WERI-Rb-1 (cell line): ENCODE data around the gene USPL1.
A peak's percentile ranks its signal among the peaks of the same experiment; 100 is the strongest.

Experiments
- DNase-seq: peaks from one replicate; pipeline ENCODE4 v3.0.0-alpha.2; 2020
- H3K27ac ChIP-seq: fragments of 250-450 bp; sonication (Bioruptor Pico); 2 replicates; pipeline ENCODE4 v1.5.1; 2020; ENCODE audit warnings: mild to moderate bottlenecking, moderate library complexity
- H3K27me3 ChIP-seq: fragments of 250-450 bp; sonication (Bioruptor Pico); 2 replicates; pipeline ENCODE4 v1.5.1; 2021; ENCODE audit warnings: mild to moderate bottlenecking, low read depth, moderate library complexity; ENCODE audit not compliant: insufficient read depth, severe bottlenecking
- H3K36me3 ChIP-seq: fragments of 250-450 bp; sonication (Bioruptor Pico); 2 replicates; pipeline ENCODE4 v1.5.1; 2020; ENCODE audit warnings: mild to moderate bottlenecking, moderate library complexity
- H3K4me3 ChIP-seq: 2 replicates; pipeline ENCODE4 v1.5.1; 2011; ENCODE audit warnings: low read depth, mild to moderate bottlenecking, control low read depth, low read length
- H3K9me3 ChIP-seq: fragments of 250-450 bp; sonication (Bioruptor Pico); 2 replicates; pipeline ENCODE4 v1.5.1; 2021; ENCODE audit warnings: mild to moderate bottlenecking, moderate library complexity; ENCODE audit not compliant: severe bottlenecking
- TF ChIP-seq, protein P1 (sequence below): IDR thresholded peaks from 2 replicates; pipeline ENCODE4 v1.5.1; 2011; ENCODE audit warnings: low read depth, mild to moderate bottlenecking, control low read depth, inconsistent platforms, low read length

Gene USPL1

GRCh38 chr13:30607908-30608307 lies 9.8 kb upstream of the USPL1 start:
- no peaks in the 10 kb centered on the region for H3K36me3 ChIP-seq
- no peak overlapping the region for H3K27ac ChIP-seq
- H3K9me3 ChIP-seq, result no peaks in the 10 kb centered on the region
- H3K27me3 ChIP-seq, result no peaks in the 10 kb centered on the region
- DNase-seq, result no peak
- TF ChIP-seq, protein P1, sequence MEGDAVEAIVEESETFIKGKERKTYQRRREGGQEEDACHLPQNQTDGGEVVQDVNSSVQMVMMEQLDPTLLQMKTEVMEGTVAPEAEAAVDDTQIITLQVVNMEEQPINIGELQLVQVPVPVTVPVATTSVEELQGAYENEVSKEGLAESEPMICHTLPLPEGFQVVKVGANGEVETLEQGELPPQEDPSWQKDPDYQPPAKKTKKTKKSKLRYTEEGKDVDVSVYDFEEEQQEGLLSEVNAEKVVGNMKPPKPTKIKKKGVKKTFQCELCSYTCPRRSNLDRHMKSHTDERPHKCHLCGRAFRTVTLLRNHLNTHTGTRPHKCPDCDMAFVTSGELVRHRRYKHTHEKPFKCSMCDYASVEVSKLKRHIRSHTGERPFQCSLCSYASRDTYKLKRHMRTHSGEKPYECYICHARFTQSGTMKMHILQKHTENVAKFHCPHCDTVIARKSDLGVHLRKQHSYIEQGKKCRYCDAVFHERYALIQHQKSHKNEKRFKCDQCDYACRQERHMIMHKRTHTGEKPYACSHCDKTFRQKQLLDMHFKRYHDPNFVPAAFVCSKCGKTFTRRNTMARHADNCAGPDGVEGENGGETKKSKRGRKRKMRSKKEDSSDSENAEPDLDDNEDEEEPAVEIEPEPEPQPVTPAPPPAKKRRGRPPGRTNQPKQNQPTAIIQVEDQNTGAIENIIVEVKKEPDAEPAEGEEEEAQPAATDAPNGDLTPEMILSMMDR, result no peak
- H3K4me3 ChIP-seq, result no peak overlapping the region

GRCh38 chr13:30608364-30608763 lies 9.4 kb upstream of the USPL1 start:
- H3K27me3 ChIP-seq, result no peaks in the 10 kb centered on the region
- TF ChIP-seq, protein P1, result no peak
- no peaks in the 10 kb centered on the region for H3K9me3 ChIP-seq
- no peak overlapping the region for H3K27ac ChIP-seq
- no peak overlapping the region for H3K4me3 ChIP-seq
- no peak for DNase-seq
- no peaks in the 10 kb centered on the region for H3K36me3 ChIP-seq

DNA sequence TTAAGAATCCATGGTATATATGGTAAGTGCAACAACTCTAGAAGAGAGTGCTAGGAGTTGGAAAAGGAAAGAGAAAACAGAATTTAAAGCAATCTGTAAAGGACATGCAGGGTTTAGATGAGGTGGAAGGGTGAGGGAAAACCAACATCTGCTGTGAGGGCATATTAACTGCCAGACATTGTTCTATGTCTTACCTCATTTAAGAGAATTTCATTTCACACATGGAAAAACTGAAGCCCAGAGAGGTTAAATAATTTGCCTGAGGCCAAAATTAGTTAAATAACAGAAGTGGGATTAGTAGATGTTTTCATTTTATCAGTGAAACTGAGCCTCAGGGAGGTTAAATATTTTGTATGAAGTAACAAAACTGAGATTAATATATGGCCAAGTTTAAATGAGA lies 7.4 kb upstream of the USPL1 start:
- TF ChIP-seq, protein P1, result no peak
- no peaks in the 10 kb centered on the region for H3K27me3 ChIP-seq
- H3K4me3 ChIP-seq, result no peak overlapping the region
- no peak for DNase-seq
- H3K36me3 ChIP-seq, result no peaks in the 10 kb centered on the region
- no peaks in the 10 kb centered on the region for H3K9me3 ChIP-seq
- H3K27ac ChIP-seq, result no peak overlapping the region

DNA sequence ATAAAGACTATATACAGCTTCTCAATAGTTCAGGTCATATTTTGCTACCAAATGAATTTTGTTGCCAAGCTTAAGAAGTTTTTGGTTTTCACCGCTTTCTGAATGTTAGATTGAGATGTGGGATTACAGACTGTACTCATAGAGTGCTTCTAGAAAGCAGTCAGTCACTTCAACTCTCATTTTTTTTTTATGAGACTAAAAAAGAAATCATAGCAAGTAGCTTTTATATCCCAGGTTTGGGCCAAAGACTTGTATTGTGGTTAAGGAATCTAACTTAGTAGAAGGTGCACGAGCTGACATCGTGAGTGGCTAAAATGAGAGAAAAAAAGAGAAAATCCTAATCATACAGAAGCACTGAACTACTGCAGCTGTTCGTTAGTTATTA lies 2.2 kb upstream of the USPL1 start:
- Histone ChIP-seq H3K27ac (no peak overlapping the region), H3K27me3 (no peaks in the 10 kb centered on the region), H3K36me3 (no peaks in the 10 kb centered on the region), H3K9me3 (no peaks in the 10 kb centered on the region), H3K4me3 (no peak overlapping the region)
- TF ChIP-seq, protein P1, result no peak
- no peak for DNase-seq

- TF ChIP-seq, protein P1, result no peak
- Histone ChIP-seq H3K27ac (peak overlapping the region; percentile 93), H3K9me3 (no peaks in the 10 kb centered on the region), H3K4me3 (peak overlapping the region; percentile 64), H3K27me3 (no peaks in the 10 kb centered on the region), H3K36me3 (no peaks in the 10 kb centered on the region)
- no peak for DNase-seq
Measured at GRCh38 chr13:30615866-30616541, 1.7 kb upstream of the USPL1 start.

- Histone ChIP-seq H3K9me3 (no peaks in the 10 kb centered on the region), H3K27me3 (no peaks in the 10 kb centered on the region), H3K4me3 (peak overlapping the region; percentile 64), H3K27ac (peak overlapping the region; percentile 93), H3K36me3 (no peaks in the 10 kb centered on the region)
- TF ChIP-seq, protein P1, result no peak
- DNase-seq, result peak; percentile 49
Measured at GRCh38 chr13:30616927-30617314, 799 bp upstream of the USPL1 start.
